ENCODE data around the gene CYB5R4. TPM values are rescaled to one million over a fixed set of nuclear protein-coding genes. Genes with fewer than 3 reads are reported as not detected.

Gene CYB5R4
- total and polyA plus RNA-seq, 12 donors: 1.2 to 20.0 (median 15.5) TPM

DNA sequence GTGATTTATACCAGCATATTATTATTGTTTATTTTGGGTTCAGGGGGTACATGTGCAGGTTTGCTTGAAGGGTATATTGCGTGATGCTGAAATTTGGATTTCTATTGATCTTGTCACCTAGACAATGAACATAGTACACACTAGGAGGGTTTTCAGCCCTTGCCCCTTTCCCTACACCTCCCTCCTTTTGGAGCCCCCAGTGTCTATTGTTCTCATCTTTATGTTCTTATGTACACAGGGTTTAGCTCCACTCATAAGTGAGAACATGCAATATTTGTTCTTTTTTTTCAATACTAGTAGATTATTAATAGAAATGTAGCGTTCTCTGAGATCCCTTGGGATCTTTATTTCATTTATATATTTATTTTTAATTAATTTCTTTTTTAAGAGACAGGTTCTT, 94.9 kb downstream of the CYB5R4 start:
- no peak for DNase-seq
- H3K36me3 ChIP-seq: peaks cover 0 to 49% (median 0%) of the 10 kb centered on the region in 9 donors

DNA sequence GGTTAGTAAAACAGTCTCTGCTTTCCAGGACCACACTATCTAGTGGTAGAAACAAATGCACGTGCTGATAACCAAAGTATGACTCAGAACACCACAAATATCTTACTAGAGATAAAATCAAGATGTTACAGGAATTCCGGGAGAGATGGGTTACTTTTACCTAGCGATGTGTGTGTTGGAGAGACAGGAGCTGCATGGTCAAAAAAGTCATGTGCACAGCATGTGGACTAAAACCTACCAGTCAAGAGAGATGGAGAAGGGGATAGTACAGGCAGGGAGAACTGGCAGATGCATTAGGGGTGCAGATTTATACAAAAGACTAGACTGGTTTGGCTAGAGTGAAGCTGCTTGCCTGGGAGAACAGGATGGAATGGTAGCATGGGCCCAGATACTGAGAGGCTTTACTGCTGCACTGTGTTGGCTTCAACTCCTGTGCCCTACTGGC, 98.8 kb downstream of the CYB5R4 start:
- H3K4me3 ChIP-seq: no peak overlapping the region
- H3K27ac ChIP-seq: no peak overlapping the region
- 75 to 82% methylated on average over 3 of the region's 3 CpGs for WGBS, 2 donors
- TF ChIP-seq, protein P1, sequence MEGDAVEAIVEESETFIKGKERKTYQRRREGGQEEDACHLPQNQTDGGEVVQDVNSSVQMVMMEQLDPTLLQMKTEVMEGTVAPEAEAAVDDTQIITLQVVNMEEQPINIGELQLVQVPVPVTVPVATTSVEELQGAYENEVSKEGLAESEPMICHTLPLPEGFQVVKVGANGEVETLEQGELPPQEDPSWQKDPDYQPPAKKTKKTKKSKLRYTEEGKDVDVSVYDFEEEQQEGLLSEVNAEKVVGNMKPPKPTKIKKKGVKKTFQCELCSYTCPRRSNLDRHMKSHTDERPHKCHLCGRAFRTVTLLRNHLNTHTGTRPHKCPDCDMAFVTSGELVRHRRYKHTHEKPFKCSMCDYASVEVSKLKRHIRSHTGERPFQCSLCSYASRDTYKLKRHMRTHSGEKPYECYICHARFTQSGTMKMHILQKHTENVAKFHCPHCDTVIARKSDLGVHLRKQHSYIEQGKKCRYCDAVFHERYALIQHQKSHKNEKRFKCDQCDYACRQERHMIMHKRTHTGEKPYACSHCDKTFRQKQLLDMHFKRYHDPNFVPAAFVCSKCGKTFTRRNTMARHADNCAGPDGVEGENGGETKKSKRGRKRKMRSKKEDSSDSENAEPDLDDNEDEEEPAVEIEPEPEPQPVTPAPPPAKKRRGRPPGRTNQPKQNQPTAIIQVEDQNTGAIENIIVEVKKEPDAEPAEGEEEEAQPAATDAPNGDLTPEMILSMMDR (IDR thresholded peaks at IDR 0.05): no peak
- peaks cover 0 to 88% (median 10%) of the 10 kb centered on the region in 9 donors for H3K36me3 ChIP-seq
- no peaks in the 10 kb centered on the region for H3K27me3 ChIP-seq
- H3K9me3 ChIP-seq: no peaks in the 10 kb centered on the region
- ATAC-seq: no peak
- DNase-seq: no peak
- intact Hi-C loops (cut with DNase I): no loop called here
- H3K4me1 ChIP-seq: no peaks in the 10 kb centered on the region

More for the DNA sequence above, 94.9 kb downstream of the CYB5R4 start:
- H3K4me1 ChIP-seq: no peaks in the 10 kb centered on the region
- peaks cover 0 to 5% (median 0%) of the 10 kb centered on the region in 11 donors for H3K9me3 ChIP-seq
- intact Hi-C loops (cut with DNase I): no loop called here
- TF ChIP-seq, protein P1 (IDR thresholded peaks at IDR 0.05): no peak
- 92 to 94% methylated on average over 2 of the region's 2 CpGs for WGBS, 2 donors
- no peak overlapping the region for H3K27ac ChIP-seq
- H3K4me3 ChIP-seq: no peak overlapping the region
- no peak for ATAC-seq
- no peaks in the 10 kb centered on the region for H3K27me3 ChIP-seq

DNA sequence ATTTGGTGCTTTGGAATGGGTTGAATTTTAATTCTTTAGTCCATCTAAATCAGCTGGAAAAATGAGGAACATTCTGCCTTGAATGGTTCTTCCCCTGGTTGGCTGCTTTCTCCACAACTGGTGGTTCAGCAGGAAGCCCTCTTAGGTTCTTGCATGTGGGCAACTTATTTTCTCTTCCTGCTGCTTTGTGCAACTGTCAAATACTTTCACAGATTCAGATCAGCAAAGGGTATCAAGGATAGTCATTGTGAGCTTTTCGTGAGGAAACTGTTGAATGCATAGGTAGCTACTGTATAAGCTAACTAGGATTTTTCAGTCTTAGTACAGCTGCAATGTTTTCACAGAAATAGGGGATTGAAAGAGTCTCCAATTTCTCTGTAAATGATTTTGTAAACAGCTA, 101.2 kb downstream of the CYB5R4 start:
- no peak for DNase-seq
- ATAC-seq: no peak
- WGBS, 2 donors: 83 to 95% methylated on average over 1 of the region's 1 CpG
- H3K27ac ChIP-seq: no peak overlapping the region
- H3K36me3 ChIP-seq: peaks cover 0 to 92% (median 10%) of the 10 kb centered on the region in 9 donors
- H3K4me3 ChIP-seq: no peak overlapping the region
- intact Hi-C loops (cut with DNase I): no loop called here
- TF ChIP-seq, protein P1 (IDR thresholded peaks at IDR 0.05): no peak
- no peaks in the 10 kb centered on the region for H3K27me3 ChIP-seq
- H3K4me1 ChIP-seq: no peaks in the 10 kb centered on the region
- peaks cover 0 to 9% (median 0%) of the 10 kb centered on the region in 11 donors for H3K9me3 ChIP-seq

DNA sequence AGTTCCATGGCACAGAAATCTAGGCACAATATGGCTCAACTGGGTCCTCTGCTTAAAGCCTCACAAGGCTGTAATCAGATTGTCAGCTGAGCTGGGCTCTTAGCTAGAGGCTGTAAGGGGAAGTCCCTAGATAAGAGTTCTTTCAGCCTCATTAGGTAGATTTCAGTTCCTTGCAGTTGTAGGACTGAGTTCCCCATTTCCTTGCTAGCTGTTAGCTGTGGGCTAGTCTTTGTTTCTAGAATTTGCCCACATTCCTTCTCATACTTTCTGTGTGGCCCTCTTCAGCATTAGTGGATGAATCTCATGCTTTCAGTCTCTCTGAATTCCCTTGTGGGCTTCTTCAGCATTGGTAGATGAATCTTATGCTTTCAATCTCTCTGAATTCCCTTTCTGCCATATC, 103.1 kb downstream of the CYB5R4 start:
- intact Hi-C loops (cut with DNase I): no loop called here
- ATAC-seq (no peak), DNase-seq (no peak)
- TF ChIP-seq, protein P1 (IDR thresholded peaks at IDR 0.05): no peak
- Histone ChIP-seq H3K36me3 (peaks cover 0 to 74% (median 10%) of the 10 kb centered on the region in 9 donors), H3K27ac (no peak overlapping the region), H3K27me3 (no peaks in the 10 kb centered on the region), H3K4me1 (no peaks in the 10 kb centered on the region), H3K9me3 (peaks cover 0 to 25% (median 6%) of the 10 kb centered on the region in 11 donors), H3K4me3 (no peak overlapping the region)

Measured in heart right ventricle (tissue), 16 donors.